H1 (cell line): ENCODE data around the gene GDNF. TPM values are rescaled to one million over a fixed set of nuclear protein-coding genes. Genes with fewer than 3 reads are reported as not detected.

ENCODE experiments used
- CTCF ChIA-PET: fragments of 300-600 bp; sonication (Branson Sonifier 250); formaldehyde crosslinking; loops from one replicate; lab custom pipeline; 2021; ENCODE audit not compliant: partially characterized antibody; lab: Charles Lee
- POLR2A ChIA-PET: fragments of 300-600 bp; sonication (Branson Sonifier 250); formaldehyde crosslinking; loops from one replicate; lab custom pipeline; 2021; ENCODE audit warnings: inconsistent platforms; ENCODE audit not compliant: partially characterized antibody; lab: Charles Lee
- DNase-seq, 2 experiments: peaks; one replicate each; pipeline versions ENCODE4 v3.0.0 to v3.0.0-alpha.2; 2010 to 2022; ENCODE audit warnings: low spot score in 2 of 2, low read depth in 1 of 2, mixed read lengths in 1 of 2
- FAIRE-seq: peaks from 2 replicates; lab custom pipeline; 2011; peaks lifted over from hg19 to GRCh38; lab: Jason Lieb, UNC
- H2AFZ ChIP-seq: 2 replicates; pipeline ENCODE4 v1.8.1; 2012; ENCODE audit warnings: low read length, inconsistent platforms
- H2AK5ac ChIP-seq: 2 replicates; pipeline ENCODE4 v1.6.1; 2013; ENCODE audit warnings: low read depth, low read length
- H2BK120ac ChIP-seq: replicated peaks from 2 replicates; pipeline ENCODE3; 2013; ENCODE audit warnings: low read depth, low read length, inconsistent platforms
- H2BK12ac ChIP-seq: 2 replicates; pipeline ENCODE4 v1.6.1; 2013; ENCODE audit warnings: low read depth, low read length
- H2BK15ac ChIP-seq: 2 replicates; pipeline ENCODE4 v1.6.1; 2013; ENCODE audit warnings: low read length
- H2BK20ac ChIP-seq: 2 replicates; pipeline ENCODE4 v1.6.1; 2013; ENCODE audit warnings: low read length
- H2BK5ac ChIP-seq: 2 replicates; pipeline ENCODE4 v1.6.1; 2013; ENCODE audit warnings: low read depth, low read length
- H3K14ac ChIP-seq: 2 replicates; pipeline ENCODE4 v1.6.1; 2013; ENCODE audit warnings: inconsistent platforms; ENCODE audit not compliant: insufficient read length
- H3K18ac ChIP-seq: 2 replicates; pipeline ENCODE4 v1.6.1; 2013; ENCODE audit warnings: low read length; ENCODE audit errors: extremely low read depth
- H3K23ac ChIP-seq: 2 replicates; pipeline ENCODE4 v1.6.1; 2013; ENCODE audit warnings: inconsistent platforms; ENCODE audit not compliant: insufficient read length
- H3K23me2 ChIP-seq: 2 replicates; pipeline ENCODE4 v1.6.1; 2013; ENCODE audit warnings: low read depth, low read length
- H3K27ac ChIP-seq: 2 replicates; pipeline ENCODE4 v1.6.1; 2011; ENCODE audit warnings: low read depth, low read length, inconsistent platforms
- H3K27me3 ChIP-seq, 4 experiments: replicated peaks in 1 of 4; 1 replicate in 1 of 4; 2 replicates in 3 of 4; pipeline versions ENCODE4 v1.6.1 to v1.8.1; 2011 to 2013; ENCODE audit warnings: low read length in 3 of 4, mild to moderate bottlenecking in 3 of 4, inconsistent platforms in 2 of 4, mixed read lengths in 2 of 4, moderate library complexity in 1 of 4; ENCODE audit not compliant: control insufficient read depth in 3 of 4, insufficient read depth in 3 of 4; ENCODE audit errors: extremely low read depth in 1 of 4
- H3K36me3 ChIP-seq, 4 experiments: 2 replicates each; pipeline versions ENCODE4 v1.6.1 to v1.8.1; 2011 to 2013; ENCODE audit warnings: mild to moderate bottlenecking in 4 of 4, low read length in 3 of 4, moderate library complexity in 2 of 4, control low read depth in 1 of 4, inconsistent platforms in 1 of 4; ENCODE audit not compliant: insufficient read depth in 4 of 4, control insufficient read depth in 2 of 4
- H3K4ac ChIP-seq: replicated peaks from 2 replicates; pipeline ENCODE3; 2013; ENCODE audit warnings: low read length, low read depth, mixed read lengths, inconsistent platforms; ENCODE audit not compliant: insufficient read length
- H3K4me1 ChIP-seq, 4 experiments: replicated peaks in 1 of 4; 1 replicate in 1 of 4; 2 replicates in 3 of 4; pipeline versions ENCODE4 v1.6.1 to v1.8.1; 2011 to 2013; ENCODE audit warnings: low read length in 3 of 4, inconsistent platforms in 2 of 4, mixed read lengths in 1 of 4; ENCODE audit not compliant: insufficient read depth in 4 of 4, control insufficient read depth in 3 of 4
- H3K4me2 ChIP-seq, 2 experiments: 2 replicates each; pipeline versions ENCODE4 v1.6.1 to v1.8.1; 2011 to 2013; ENCODE audit warnings: low read depth in 2 of 2, low read length in 2 of 2, control low read depth in 1 of 2, inconsistent platforms in 1 of 2, mild to moderate bottlenecking in 1 of 2; ENCODE audit not compliant: insufficient read depth in 1 of 2
- H3K4me3 ChIP-seq, 4 experiments: fragments of 200-600, 300-600 bp in 1 of 4; sonication (generic), shearing (Covaris generic), sonication (Bioruptor Twin) in 1 of 4; 2 replicates each; pipeline versions ENCODE4 v1.5.1 to v1.8.1; 2011 to 2016; ENCODE audit warnings: low read length in 4 of 4, low read depth in 3 of 4, control low read depth in 2 of 4, inconsistent platforms in 2 of 4, mild to moderate bottlenecking in 2 of 4, mixed read lengths in 1 of 4, moderate library complexity in 1 of 4; ENCODE audit not compliant: insufficient read depth in 2 of 4; ENCODE audit errors: extremely low read depth in 1 of 4
- H3K56ac ChIP-seq: replicated peaks from 2 replicates; pipeline ENCODE3; 2013; ENCODE audit warnings: low read depth, mild to moderate bottlenecking, mixed read lengths, low read length, inconsistent platforms; ENCODE audit not compliant: insufficient read length
- H3K79me1 ChIP-seq: 2 replicates; pipeline ENCODE4 v1.6.1; 2013; ENCODE audit warnings: low read depth, low read length, control low read depth
- H3K79me2 ChIP-seq, 2 experiments: 2 replicates each; pipeline versions ENCODE4 v1.6.1 to v1.8.1; 2012 to 2013; ENCODE audit warnings: low read length in 2 of 2, mild to moderate bottlenecking in 2 of 2, inconsistent platforms in 1 of 2; ENCODE audit not compliant: insufficient read depth in 2 of 2, control insufficient read depth in 1 of 2
- H3K9ac ChIP-seq, 4 experiments: replicated peaks in 1 of 4; 1 replicate in 1 of 4; 2 replicates in 3 of 4; pipeline versions ENCODE4 v1.6.1 to v1.8.1; 2011 to 2013; ENCODE audit warnings: low read depth in 3 of 4, low read length in 3 of 4, control low read depth in 2 of 4, mild to moderate bottlenecking in 2 of 4, moderate library complexity in 2 of 4, inconsistent platforms in 1 of 4; ENCODE audit errors: extremely low read depth in 1 of 4
- H3K9me3 ChIP-seq, 2 experiments: 2 replicates each; pipeline versions ENCODE4 v1.6.1 to v1.8.1; 2012 to 2013; ENCODE audit warnings: mild to moderate bottlenecking in 2 of 2, moderate library complexity in 2 of 2, control low read depth in 1 of 2, inconsistent platforms in 1 of 2, low read depth in 1 of 2, low read length in 1 of 2, mixed read lengths in 1 of 2; ENCODE audit not compliant: insufficient read depth in 2 of 2
- H4K20me1 ChIP-seq, 2 experiments: replicated peaks in 1 of 2; 2 replicates each; pipeline versions ENCODE3 to v1.8.1; 2011 to 2013; ENCODE audit warnings: inconsistent platforms in 2 of 2, low read length in 2 of 2, mild to moderate bottlenecking in 1 of 2; ENCODE audit not compliant: insufficient read depth in 2 of 2, control insufficient read depth in 1 of 2
- H4K5ac ChIP-seq: 2 replicates; pipeline ENCODE4 v1.6.1; 2013; ENCODE audit warnings: low read length, low read depth, mixed read lengths, inconsistent platforms; ENCODE audit not compliant: insufficient read length
- H4K8ac ChIP-seq: 2 replicates; pipeline ENCODE4 v1.8.0; 2013; ENCODE audit warnings: mild to moderate bottlenecking, moderate library complexity, low read length, inconsistent platforms; ENCODE audit not compliant: insufficient read depth; ENCODE audit errors: extremely low read depth
- H4K91ac ChIP-seq: replicated peaks from 2 replicates; pipeline ENCODE3; 2013; ENCODE audit warnings: low read length, mixed read lengths, inconsistent platforms; ENCODE audit not compliant: insufficient read length
- BRCA1 ChIP-seq: IDR thresholded peaks from 2 replicates; pipeline ENCODE4 v1.6.1; 2012; ENCODE audit warnings: low read depth, low read length, improper control_type of control experiment
- CBX8 ChIP-seq: fragments of 300-800, 300-1000 bp; sonication (generic); IDR thresholded peaks from 2 replicates; pipeline ENCODE4 v1.7.1; 2016; ENCODE audit warnings: low read depth, low read length, borderline replicate concordance
- CEBPB ChIP-seq: IDR thresholded peaks from 2 replicates; pipeline ENCODE4 v1.6.1; 2012; ENCODE audit warnings: low read depth, low read length
- EP300 ChIP-seq, 2 experiments: IDR thresholded peaks; 1 replicate in 1 of 2; 2 replicates in 1 of 2; pipeline ENCODE4 v1.6.1; 2011 to 2012; ENCODE audit warnings: low read depth in 2 of 2, low read length in 2 of 2, mild to moderate bottlenecking in 2 of 2, borderline replicate concordance in 1 of 2, inconsistent platforms in 1 of 2, moderate library complexity in 1 of 2
- FOSL1 ChIP-seq: IDR thresholded peaks from 2 replicates; pipeline ENCODE4 v1.6.1; 2011; ENCODE audit warnings: mild to moderate bottlenecking, low read depth, low read length, moderate library complexity; ENCODE audit not compliant: insufficient read depth
- GABPA ChIP-seq: IDR thresholded peaks from 2 replicates; pipeline ENCODE4 v1.6.1; 2011; ENCODE audit warnings: mild to moderate bottlenecking, low read length, moderate library complexity, borderline replicate concordance; ENCODE audit not compliant: insufficient read depth
- JUN ChIP-seq: IDR thresholded peaks from 2 replicates; pipeline ENCODE4 v1.6.1; 2011; ENCODE audit warnings: low read depth, mild to moderate bottlenecking, improper control_type of control experiment, low read length
- NANOG ChIP-seq: IDR thresholded peaks from 2 replicates; pipeline ENCODE4 v1.6.1; 2011; ENCODE audit warnings: low read length, low read depth, mild to moderate bottlenecking, inconsistent platforms; ENCODE audit not compliant: insufficient read depth, poor library complexity, severe bottlenecking
- PHF8 ChIP-seq: fragments of 200-600 bp; sonication (generic); conservative IDR thresholded peaks from 2 replicates; pipeline ENCODE4 v1.7.1; 2012; ENCODE audit warnings: low read depth, mild to moderate bottlenecking, inconsistent platforms, low read length, moderate library complexity
- POU5F1 ChIP-seq: IDR thresholded peaks from 2 replicates; pipeline ENCODE4 v1.6.1; 2011; ENCODE audit warnings: low read depth, mild to moderate bottlenecking, low read length, moderate library complexity
- SIN3A ChIP-seq, 2 experiments: IDR thresholded peaks in 1 of 2; conservative IDR thresholded peaks in 1 of 2; 2 replicates each; pipeline ENCODE4 v1.6.1; 2011 to 2012; ENCODE audit warnings: low read length in 2 of 2, improper control_type of control experiment in 1 of 2, low read depth in 1 of 2, mild to moderate bottlenecking in 1 of 2
- SIRT6 ChIP-seq: IDR thresholded peaks from one replicate; pipeline ENCODE4 v1.7.1; 2012; ENCODE audit warnings: low read length, inconsistent platforms
- TEAD4 ChIP-seq: IDR thresholded peaks from 2 replicates; pipeline ENCODE4 v1.6.1; 2012; ENCODE audit warnings: low read depth, low read length, inconsistent platforms, mixed read lengths
- USF2 ChIP-seq: IDR thresholded peaks from 2 replicates; pipeline ENCODE4 v1.6.1; 2011; ENCODE audit warnings: low read length, improper control_type of control experiment
- WGBS, 2 experiments: shearing (Covaris generic) in 1 of 2; methylation state at CpG; one replicate each; pipeline versions ENCODE4 v1.1.6 to v1.1.7; 2013 to 2015; ENCODE audit warnings: low lambda C conversion rate in 2 of 2, mixed read lengths in 2 of 2, inconsistent platforms in 1 of 2, low coverage in 1 of 2, missing lambda C conversion rate in 1 of 2; ENCODE audit not compliant: insufficient replicate concordance in 2 of 2, insufficient coverage in 1 of 2, insufficient read length in 1 of 2; ENCODE audit errors: extremely low coverage in 1 of 2, missing lambda C conversion rate in 1 of 2; 5-methylcytosine and 5-hydroxymethylcytosine counted together
- polyA plus RNA-seq, 7 experiments: library from polyadenylated mRNA; depleted of rRNA in 3 of 7; stranded (reverse) in 5 of 7; unstranded in 2 of 7; fragments of >200 nt in 5 of 7; fragments of 200-250 nt in 2 of 7; gene quantifications; 1 replicate in 5 of 7; 2 replicates in 1 of 7; 4 replicates in 1 of 7; pipeline versions ENCODE4 v1.2.1 to v1.2.3, GENCODE V29; 2011 to 2013; ENCODE audit warnings: missing spikeins in 2 of 7, mixed read lengths in 2 of 7
- total RNA-seq: library from RNA; stranded (reverse); fragmentation: NEBNext Ultra II Directional; extraction: Animal tissue kit (Norgen Biotek cat#: 25700); gene quantifications from 2 replicates; pipeline ENCODE4 v1.2.1, GENCODE V29; 2021

GDNF gene
- total and polyA plus RNA-seq, 2 of the 8 experiments (the other 6 are each of a cell fraction or from before 2014, with no cell fraction given) = 0.15 to 2.0 TPM

GRCh38 chr5:37767961-37768360 is 71.9 kb downstream of the GDNF start:
- Histone ChIP-seq H2BK15ac (no peak overlapping the region), H2BK5ac (no peak overlapping the region), H3K14ac (no peak overlapping the region), H2BK120ac (no peak overlapping the region), H3K4me3 (no peak overlapping the region), H3K27ac (no peak overlapping the region), H4K91ac (no peak overlapping the region), H3K27me3 (no peaks in the 10 kb centered on the region), H4K5ac (no peak overlapping the region), H2AK5ac (no peak overlapping the region), H3K79me1 (no peaks in the 10 kb centered on the region), H3K18ac (no peak overlapping the region), H4K20me1 (no peaks in the 10 kb centered on the region), H3K23ac (no peak overlapping the region), H3K4me1 (no peaks in the 10 kb centered on the region), H3K56ac (no peak overlapping the region), H2AFZ (no peak overlapping the region), H3K4ac (no peak overlapping the region), H3K9me3 (no peaks in the 10 kb centered on the region), H3K36me3 (no peaks in the 10 kb centered on the region), H3K9ac (no peak overlapping the region), H2BK12ac (no peak overlapping the region), H4K8ac (no peak overlapping the region), H3K4me2 (no peak overlapping the region), H3K23me2 (no peaks in the 10 kb centered on the region), H2BK20ac (no peak overlapping the region), H3K79me2 (no peaks in the 10 kb centered on the region)
- 94% methylated on average over 4 of the region's 4 CpGs; no CpG with 5 or more reads in 1 of the 2 experiments for WGBS, 2 experiments
- CTCF ChIA-PET = no interaction called here
- DNase-seq (no peak), FAIRE-seq (no peak)
- POLR2A ChIA-PET = no interaction called here
- TF ChIP-seq SIN3A (conservative IDR thresholded peaks at IDR 0.05 in 1 of 2, IDR thresholded peaks at IDR 0.05 in 1 of 2; ENCODE audit: low read depth in 1 of 2, low read length in 2 of 2) (no peak), PHF8 (no peak), NANOG (no peak), POU5F1 (no peak), CEBPB (no peak), SIRT6 (no peak), BRCA1 (no peak), GABPA (no peak), EP300 (IDR thresholded peaks at IDR 0.05; ENCODE audit: borderline replicate concordance in 1 of 2, low read depth in 2 of 2, low read length in 2 of 2) (no peak), USF2 (no peak), JUN (no peak), CBX8 (no peak), TEAD4 (no peak), FOSL1 (no peak)
